ENCODE data around the gene LRRC40. TPM values are rescaled to one million over a fixed set of nuclear protein-coding genes. Genes with fewer than 3 reads are reported as not detected.

LRRC40 gene
- polyA plus RNA-seq, 1 donor from 2014 or later = 107 TPM

DNA sequence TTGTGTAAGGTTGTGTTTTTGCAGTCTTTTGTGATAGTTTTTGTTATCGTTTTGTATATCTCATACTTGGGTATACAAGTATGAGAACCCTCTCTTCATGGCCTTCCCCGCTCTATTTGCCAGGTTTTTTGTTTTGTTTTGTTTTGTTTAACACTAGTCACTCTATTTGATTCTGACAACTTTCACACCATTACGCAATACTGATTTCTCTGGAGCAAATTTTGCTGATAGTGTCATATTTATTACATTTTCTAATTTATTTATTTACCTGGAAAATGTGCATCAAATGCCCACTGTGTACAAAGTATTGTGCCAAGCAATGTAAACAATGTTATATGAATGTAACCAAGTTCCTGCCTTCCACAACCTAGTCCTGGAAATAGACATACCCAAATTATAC lies 90.1 kb downstream of the LRRC40 start:
- TF ChIP-seq, protein P1, sequence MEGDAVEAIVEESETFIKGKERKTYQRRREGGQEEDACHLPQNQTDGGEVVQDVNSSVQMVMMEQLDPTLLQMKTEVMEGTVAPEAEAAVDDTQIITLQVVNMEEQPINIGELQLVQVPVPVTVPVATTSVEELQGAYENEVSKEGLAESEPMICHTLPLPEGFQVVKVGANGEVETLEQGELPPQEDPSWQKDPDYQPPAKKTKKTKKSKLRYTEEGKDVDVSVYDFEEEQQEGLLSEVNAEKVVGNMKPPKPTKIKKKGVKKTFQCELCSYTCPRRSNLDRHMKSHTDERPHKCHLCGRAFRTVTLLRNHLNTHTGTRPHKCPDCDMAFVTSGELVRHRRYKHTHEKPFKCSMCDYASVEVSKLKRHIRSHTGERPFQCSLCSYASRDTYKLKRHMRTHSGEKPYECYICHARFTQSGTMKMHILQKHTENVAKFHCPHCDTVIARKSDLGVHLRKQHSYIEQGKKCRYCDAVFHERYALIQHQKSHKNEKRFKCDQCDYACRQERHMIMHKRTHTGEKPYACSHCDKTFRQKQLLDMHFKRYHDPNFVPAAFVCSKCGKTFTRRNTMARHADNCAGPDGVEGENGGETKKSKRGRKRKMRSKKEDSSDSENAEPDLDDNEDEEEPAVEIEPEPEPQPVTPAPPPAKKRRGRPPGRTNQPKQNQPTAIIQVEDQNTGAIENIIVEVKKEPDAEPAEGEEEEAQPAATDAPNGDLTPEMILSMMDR (IDR thresholded peaks at IDR 0.05; ENCODE audit: poor library complexity, severe bottlenecking) = no peak
- TF ChIP-seq REST (IDR thresholded peaks at IDR 0.05; ENCODE audit: borderline replicate concordance) (no peak), RAD21 (conservative IDR thresholded peaks at IDR 0.05) (no peak)
- Histone ChIP-seq H3K27me3 (ENCODE audit: insufficient read depth, low read depth, low read length) (no peaks in the 10 kb centered on the region), H2AFZ (ENCODE audit: low read depth, low read length) (no peak overlapping the region), H3K36me3 (ENCODE audit: insufficient read depth, low read length) (no peaks in the 10 kb centered on the region), H4K20me1 (ENCODE audit: insufficient read depth) (no peaks in the 10 kb centered on the region), H3K4me3 (ENCODE audit: low read length) (peak overlapping the region; percentile 3), H3K27ac (ENCODE audit: low read length) (peak overlapping the region; percentile 73), H3K9me2 (ENCODE audit: insufficient read depth, low read length) (no peaks in the 10 kb centered on the region), H3K79me2 (replicated peaks; ENCODE audit: insufficient read depth, low read length) (no peaks in the 10 kb centered on the region), H3K9me3 (ENCODE audit: low read length) (no peaks in the 10 kb centered on the region), H3K4me2 (ENCODE audit: low read length) (no peak overlapping the region), H3K9ac (ENCODE audit: low read length) (peak overlapping the region; percentile 4), H3F3A (ENCODE audit: insufficient read depth, low read length, poor library complexity, severe bottlenecking) (no peaks in the 10 kb centered on the region)

- no peaks in the 10 kb centered on the region for H3K27me3 ChIP-seq (ENCODE audit: insufficient read depth, low read depth, low read length)
- H3K4me2 ChIP-seq (ENCODE audit: low read length) = no peak overlapping the region
- TF ChIP-seq POLR2AphosphoS5 (IDR thresholded peaks at IDR 0.05) = no peak
- TF ChIP-seq, protein P1 (IDR thresholded peaks at IDR 0.05; ENCODE audit: poor library complexity, severe bottlenecking) = no peak
- TF ChIP-seq TAF1 (IDR thresholded peaks at IDR 0.05; ENCODE audit: low read depth) = no peak
- no peak for TF ChIP-seq EZH2 (IDR thresholded peaks at IDR 0.05; ENCODE audit: borderline replicate concordance, insufficient read depth, low read length, poor library complexity, severe bottlenecking)
- TF ChIP-seq SMC3 (conservative IDR thresholded peaks at IDR 0.05; ENCODE audit: poor library complexity) = no peak
- no peak for TF ChIP-seq REST (IDR thresholded peaks at IDR 0.05; ENCODE audit: borderline replicate concordance)
- no peaks in the 10 kb centered on the region for H3F3A ChIP-seq (ENCODE audit: insufficient read depth, low read length, poor library complexity, severe bottlenecking)
- H4K20me1 ChIP-seq (ENCODE audit: insufficient read depth) = no peaks in the 10 kb centered on the region
- no peak overlapping the region for H3K4me3 ChIP-seq (ENCODE audit: low read length)
- no peak overlapping the region for H3K27ac ChIP-seq (ENCODE audit: low read length)
- no peaks in the 10 kb centered on the region for H3K79me2 ChIP-seq (replicated peaks; ENCODE audit: insufficient read depth, low read length)
- H3K36me3 ChIP-seq (ENCODE audit: insufficient read depth, low read length) = no peaks in the 10 kb centered on the region
- H3K9ac ChIP-seq (ENCODE audit: low read length) = no peak overlapping the region
- H3K9me2 ChIP-seq (ENCODE audit: insufficient read depth, low read length) = no peaks in the 10 kb centered on the region
- H3K9me3 ChIP-seq (ENCODE audit: low read length) = no peaks in the 10 kb centered on the region
- H2AFZ ChIP-seq (ENCODE audit: low read depth, low read length) = no peak overlapping the region
Observed at GRCh38 chr1:70112838-70113237, 92.5 kb downstream of the LRRC40 start.

All from neural cell (in vitro differentiated cells).